Activated naive CD8-positive, alpha-beta T cell treated with anti-CD3 and anti-CD28 coated beads for 36 hours (primary cell): ENCODE results near the gene HSPBAP1. TPM values are rescaled to one million over a fixed set of nuclear protein-coding genes. Genes with fewer than 3 reads are reported as not detected.

Experiments
- DNase-seq: peaks from one replicate; pipeline ENCODE4 v3.0.0; 2021
- H3K27ac Mint-ChIP-seq: one replicate; pipeline ENCODE4 v1.8.0; 2022; ENCODE audit warnings: mild to moderate bottlenecking, moderate library complexity, mixed read lengths
- H3K27me3 Mint-ChIP-seq: one replicate; pipeline ENCODE4 v1.8.0; 2022; ENCODE audit warnings: mild to moderate bottlenecking, mixed read lengths
- H3K36me3 Mint-ChIP-seq: one replicate; pipeline ENCODE4 v1.8.0; 2021; ENCODE audit warnings: mild to moderate bottlenecking, mixed read lengths
- H3K4me1 Mint-ChIP-seq: one replicate; pipeline ENCODE4 v1.8.0; 2021; ENCODE audit warnings: mixed read lengths
- H3K4me3 Mint-ChIP-seq: one replicate; pipeline ENCODE4 v1.8.0; 2022; ENCODE audit warnings: mild to moderate bottlenecking, moderate library complexity, mixed read lengths
- H3K9me3 Mint-ChIP-seq: one replicate; pipeline ENCODE4 v1.8.0; 2022; ENCODE audit warnings: mixed read lengths
- total RNA-seq, 2 experiments: library from RNA; stranded (reverse); gene quantifications; one replicate each; pipeline ENCODE4 v1.2.3, GENCODE V29; 2021

The HSPBAP1 gene
- total RNA-seq, 2 experiments from 2014 or later: 5.9 to 6.0 TPM

DNA sequence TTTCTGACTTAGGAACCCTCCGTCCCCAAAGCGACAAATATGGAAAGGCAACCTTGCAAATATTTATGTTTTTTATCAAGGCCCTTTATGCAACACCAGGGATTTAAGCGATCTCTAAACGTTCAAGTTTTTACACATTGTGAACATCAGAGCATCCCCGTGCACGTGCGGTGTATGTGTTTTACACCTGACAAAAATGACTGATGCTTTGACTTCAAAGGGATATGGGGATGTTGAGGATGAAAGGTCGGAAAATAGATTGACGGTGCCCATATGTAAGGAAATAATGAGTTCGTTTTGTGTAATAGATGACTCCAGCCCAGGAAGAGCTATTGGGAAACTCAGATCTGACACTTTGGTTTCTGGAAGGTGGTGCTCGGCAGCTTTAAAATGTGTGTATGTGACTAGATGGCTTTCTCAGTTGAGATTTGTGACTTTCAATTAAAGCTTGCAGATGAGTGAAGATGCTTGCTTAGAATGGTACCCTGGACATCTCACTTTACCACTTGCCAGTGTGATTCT lies 2.1 kb upstream of the HSPBAP1 start:
- no peak overlapping the region for H3K27ac Mint-ChIP-seq
- H3K4me3 Mint-ChIP-seq: peak overlapping the region; percentile 63
- no peaks in the 10 kb centered on the region for H3K9me3 Mint-ChIP-seq
- peaks cover 29% of the 10 kb centered on the region for H3K4me1 Mint-ChIP-seq
- no peaks in the 10 kb centered on the region for H3K27me3 Mint-ChIP-seq
- DNase-seq: no peak
- no peaks in the 10 kb centered on the region for H3K36me3 Mint-ChIP-seq

DNA sequence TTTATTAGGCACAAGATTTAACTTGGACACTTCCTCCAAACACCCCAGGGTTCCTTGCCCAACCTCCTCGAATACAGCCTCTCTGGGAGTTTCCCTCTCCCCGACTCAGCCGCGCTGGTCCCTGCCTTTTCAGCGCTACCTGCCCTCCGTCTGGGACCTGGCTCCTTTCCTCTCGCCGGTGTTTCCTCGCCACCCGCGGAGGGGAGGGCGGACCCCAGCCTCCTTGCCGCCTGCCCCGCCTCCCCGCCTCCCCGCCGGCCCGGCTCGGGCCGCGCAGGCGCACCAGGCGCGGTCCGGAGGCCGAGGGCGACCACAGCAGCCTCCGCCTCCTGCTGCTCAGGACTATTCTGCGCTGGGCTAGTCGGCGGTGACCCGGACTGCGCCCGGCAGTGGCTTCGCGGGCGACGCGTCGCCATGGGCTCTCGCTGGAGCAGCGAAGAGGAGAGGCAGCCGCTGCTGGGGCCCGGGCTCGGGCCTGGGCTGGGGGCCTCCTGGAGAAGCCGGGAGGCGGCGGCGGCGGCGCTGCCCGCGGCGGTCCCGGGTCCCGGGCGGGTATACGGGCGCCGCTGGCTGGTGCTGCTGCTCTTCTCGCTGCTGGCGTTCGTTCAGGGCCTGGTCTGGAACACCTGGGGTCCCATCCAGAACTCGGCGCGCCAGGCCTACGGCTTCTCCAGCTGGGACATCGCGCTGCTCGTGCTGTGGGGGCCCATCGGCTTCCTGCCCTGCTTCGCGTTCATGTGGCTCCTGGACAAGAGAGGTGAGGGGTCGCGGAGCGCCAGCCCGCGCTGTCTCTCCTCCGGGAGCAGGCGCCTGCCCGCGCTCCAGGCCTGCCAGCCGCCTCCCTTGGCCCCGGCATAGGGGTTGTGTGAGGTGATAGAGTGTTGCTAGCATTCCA lies 1.4 kb upstream of the HSPBAP1 start, which contains the start of gene SLC49A4:
Gene SLC49A4, plus strand, starts transcription at position 291 of the 895 bp plus-strand sequence. Its CDS starts 124 bp downstream, at position 415.
- Mint-ChIP-seq H3K27me3 (no peaks in the 10 kb centered on the region), H3K27ac (peak within 1 kb of the TSS; percentile 84), H3K4me1 (peaks cover 29% of the 10 kb centered on the region), H3K9me3 (no peaks in the 10 kb centered on the region), H3K4me3 (peak within 1 kb of the TSS; percentile 87), H3K36me3 (no peaks in the 10 kb centered on the region)
- DNase-seq: peak; percentile 79

GRCh38 chr3:122794483-122794778 lies 800 bp upstream of the HSPBAP1 start:
- no peaks in the 10 kb centered on the region for H3K9me3 Mint-ChIP-seq
- H3K27me3 Mint-ChIP-seq: no peaks in the 10 kb centered on the region
- H3K4me1 Mint-ChIP-seq: peaks cover 29% of the 10 kb centered on the region
- no peak for DNase-seq
- H3K27ac Mint-ChIP-seq: peak overlapping the region; percentile 84
- H3K36me3 Mint-ChIP-seq: no peaks in the 10 kb centered on the region
- H3K4me3 Mint-ChIP-seq: peak overlapping the region; percentile 87

GRCh38 chr3:122789585-122790273 lies 3.9 kb downstream of the HSPBAP1 start:
- H3K27ac Mint-ChIP-seq: no peak overlapping the region
- no peaks in the 10 kb centered on the region for H3K36me3 Mint-ChIP-seq
- H3K27me3 Mint-ChIP-seq: no peaks in the 10 kb centered on the region
- H3K9me3 Mint-ChIP-seq: no peaks in the 10 kb centered on the region
- H3K4me1 Mint-ChIP-seq: peaks cover 31% of the 10 kb centered on the region
- H3K4me3 Mint-ChIP-seq: no peak overlapping the region
- no peak for DNase-seq

DNA sequence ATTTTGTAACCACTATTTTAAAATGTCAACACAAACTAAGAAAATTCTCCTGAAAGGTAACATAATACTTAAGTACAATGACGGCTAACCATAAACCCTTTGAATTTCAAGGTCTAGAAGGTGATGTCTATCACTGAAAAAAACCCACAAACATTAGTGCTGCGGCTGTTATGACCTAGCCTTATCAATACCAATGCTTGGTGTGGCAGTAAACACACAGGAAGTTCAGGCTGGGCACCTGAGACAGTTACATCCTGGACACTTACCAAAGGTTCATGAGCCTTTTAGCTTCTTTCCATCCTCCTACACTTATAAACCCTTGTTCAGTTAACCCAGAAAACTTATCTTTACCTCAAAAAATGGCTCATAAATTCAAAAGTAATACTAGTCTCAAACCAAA lies 5.8 kb downstream of the HSPBAP1 start:
- H3K27ac Mint-ChIP-seq: no peak overlapping the region
- peaks cover 20% of the 10 kb centered on the region for H3K4me1 Mint-ChIP-seq
- H3K36me3 Mint-ChIP-seq: no peaks in the 10 kb centered on the region
- no peak for DNase-seq
- no peak overlapping the region for H3K4me3 Mint-ChIP-seq
- H3K27me3 Mint-ChIP-seq: no peaks in the 10 kb centered on the region
- no peaks in the 10 kb centered on the region for H3K9me3 Mint-ChIP-seq

GRCh38 chr3:122786066-122786465 lies 7.6 kb downstream of the HSPBAP1 start:
- peaks cover 18% of the 10 kb centered on the region for H3K4me1 Mint-ChIP-seq
- DNase-seq: no peak
- H3K4me3 Mint-ChIP-seq: no peak overlapping the region
- peaks cover 6% of the 10 kb centered on the region for H3K36me3 Mint-ChIP-seq
- no peak overlapping the region for H3K27ac Mint-ChIP-seq
- H3K9me3 Mint-ChIP-seq: no peaks in the 10 kb centered on the region
- no peaks in the 10 kb centered on the region for H3K27me3 Mint-ChIP-seq

GRCh38 chr3:122785231-122785630 lies 8.4 kb downstream of the HSPBAP1 start:
- Mint-ChIP-seq H3K4me1 (peaks cover 18% of the 10 kb centered on the region), H3K27me3 (no peaks in the 10 kb centered on the region), H3K9me3 (no peaks in the 10 kb centered on the region), H3K4me3 (no peak overlapping the region), H3K27ac (no peak overlapping the region), H3K36me3 (peaks cover 6% of the 10 kb centered on the region)
- no peak for DNase-seq

GRCh38 chr3:122784436-122784835 lies 9.2 kb downstream of the HSPBAP1 start:
- Mint-ChIP-seq H3K27me3 (no peaks in the 10 kb centered on the region), H3K36me3 (peaks cover 6% of the 10 kb centered on the region), H3K4me1 (peaks cover 18% of the 10 kb centered on the region), H3K4me3 (no peak overlapping the region), H3K27ac (no peak overlapping the region), H3K9me3 (no peaks in the 10 kb centered on the region)
- DNase-seq: no peak

- H3K4me3 Mint-ChIP-seq: no peak overlapping the region
- H3K27ac Mint-ChIP-seq: no peak overlapping the region
- H3K4me1 Mint-ChIP-seq: peaks cover 10% of the 10 kb centered on the region
- H3K9me3 Mint-ChIP-seq: no peaks in the 10 kb centered on the region
- H3K27me3 Mint-ChIP-seq: no peaks in the 10 kb centered on the region
- peaks cover 6% of the 10 kb centered on the region for H3K36me3 Mint-ChIP-seq
- no peak for DNase-seq
Observed at GRCh38 chr3:122782804-122783203, 10.8 kb downstream of the HSPBAP1 start.

- Mint-ChIP-seq H3K9me3 (no peaks in the 10 kb centered on the region), H3K36me3 (peaks cover 6% of the 10 kb centered on the region), H3K27me3 (no peaks in the 10 kb centered on the region), H3K4me1 (no peaks in the 10 kb centered on the region), H3K4me3 (no peak overlapping the region), H3K27ac (no peak overlapping the region)
- no peak for DNase-seq
Observed at GRCh38 chr3:122777563-122777962, 16.1 kb downstream of the HSPBAP1 start.

DNA sequence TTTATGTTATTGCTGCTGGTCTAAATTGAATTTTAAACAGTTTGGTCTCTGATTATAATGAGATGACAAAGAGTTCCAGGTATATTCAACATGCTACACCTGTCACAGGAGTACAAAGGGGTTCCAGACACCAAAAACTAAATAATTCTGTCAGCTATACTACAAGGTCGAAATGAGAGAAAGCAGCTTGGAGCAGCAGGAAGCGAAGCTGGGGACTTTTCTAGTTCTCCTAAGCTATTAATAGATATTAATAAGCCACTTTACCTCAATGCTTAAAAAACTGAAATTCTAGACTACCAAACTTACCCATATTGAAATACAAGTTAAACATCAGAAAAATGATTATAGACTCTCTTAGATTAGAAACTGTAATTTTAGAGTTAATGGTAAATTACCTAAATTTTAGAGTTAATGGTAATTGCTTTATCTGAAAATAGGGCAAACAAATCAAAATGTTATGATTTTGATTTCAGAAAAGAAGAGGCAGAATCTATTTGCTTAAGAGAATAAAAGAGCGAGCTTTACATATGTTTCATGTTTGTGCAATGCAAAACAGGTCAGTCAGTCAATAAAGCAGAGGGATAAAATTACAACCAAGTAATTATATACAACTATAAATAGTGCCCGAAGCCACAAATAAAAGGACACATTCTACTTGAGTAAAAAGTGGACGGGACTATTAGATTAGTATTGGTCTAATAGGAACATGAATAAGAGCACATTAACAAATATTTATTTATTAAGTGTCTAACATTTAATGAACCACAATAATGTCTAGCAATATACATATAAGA lies 16.8 kb downstream of the HSPBAP1 start:
- Mint-ChIP-seq H3K4me1 (no peaks in the 10 kb centered on the region), H3K27ac (no peak overlapping the region), H3K4me3 (no peak overlapping the region), H3K27me3 (no peaks in the 10 kb centered on the region), H3K9me3 (no peaks in the 10 kb centered on the region), H3K36me3 (peaks cover 6% of the 10 kb centered on the region)
- no peak for DNase-seq

DNA sequence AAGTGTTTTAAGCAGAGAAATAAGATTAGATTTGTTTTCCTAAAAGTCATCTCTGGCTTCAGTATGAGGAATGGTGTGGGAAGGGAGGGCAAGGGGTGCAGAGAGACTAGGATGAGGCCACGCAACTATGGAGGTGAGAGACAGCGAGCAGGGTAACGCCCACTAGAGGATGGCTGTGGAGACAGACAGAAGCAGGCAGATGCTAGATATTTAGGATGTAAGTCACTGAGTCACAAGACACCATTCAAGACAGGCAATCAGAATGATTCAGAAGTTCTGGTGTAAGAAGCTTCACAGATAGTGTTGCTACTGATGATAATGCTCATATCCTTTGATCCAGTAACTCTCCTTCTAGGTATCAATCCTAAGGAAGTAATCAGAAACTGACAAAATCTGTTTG lies 19.1 kb downstream of the HSPBAP1 start:
- no peak overlapping the region for H3K27ac Mint-ChIP-seq
- no peak overlapping the region for H3K4me3 Mint-ChIP-seq
- H3K36me3 Mint-ChIP-seq: no peaks in the 10 kb centered on the region
- H3K4me1 Mint-ChIP-seq: no peaks in the 10 kb centered on the region
- DNase-seq: no peak
- H3K9me3 Mint-ChIP-seq: no peaks in the 10 kb centered on the region
- no peaks in the 10 kb centered on the region for H3K27me3 Mint-ChIP-seq

DNA sequence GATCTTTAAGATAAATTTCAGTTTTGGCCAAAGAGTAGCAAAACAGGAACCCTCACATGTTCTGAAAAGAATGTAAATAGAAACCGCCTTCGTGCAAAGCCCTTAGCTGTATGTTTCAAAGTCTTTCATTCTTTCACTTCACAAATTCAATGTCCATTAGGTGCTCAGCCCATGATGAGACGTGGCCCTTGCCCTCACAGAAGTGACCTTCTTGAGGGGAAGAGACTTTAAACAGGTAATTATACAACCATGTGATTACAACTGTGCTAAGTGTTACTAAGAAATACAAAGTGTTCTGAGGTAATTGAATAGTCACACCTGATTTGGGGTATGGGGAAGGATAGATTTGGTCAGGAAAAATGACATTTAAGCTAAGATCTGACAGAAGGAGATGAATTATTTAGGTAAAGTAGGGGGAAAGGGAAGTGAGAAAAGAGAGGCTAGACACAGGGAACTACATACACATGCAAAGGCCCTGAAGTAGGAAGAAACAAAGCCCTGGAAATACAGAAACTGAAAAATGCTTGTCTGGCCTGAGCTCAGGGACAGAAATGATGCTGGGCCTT lies 19.6 kb downstream of the HSPBAP1 start:
- Mint-ChIP-seq H3K36me3 (peaks cover 1% of the 10 kb centered on the region), H3K27ac (no peak overlapping the region), H3K4me1 (no peaks in the 10 kb centered on the region), H3K27me3 (no peaks in the 10 kb centered on the region), H3K4me3 (no peak overlapping the region), H3K9me3 (no peaks in the 10 kb centered on the region)
- DNase-seq: no peak

DNA sequence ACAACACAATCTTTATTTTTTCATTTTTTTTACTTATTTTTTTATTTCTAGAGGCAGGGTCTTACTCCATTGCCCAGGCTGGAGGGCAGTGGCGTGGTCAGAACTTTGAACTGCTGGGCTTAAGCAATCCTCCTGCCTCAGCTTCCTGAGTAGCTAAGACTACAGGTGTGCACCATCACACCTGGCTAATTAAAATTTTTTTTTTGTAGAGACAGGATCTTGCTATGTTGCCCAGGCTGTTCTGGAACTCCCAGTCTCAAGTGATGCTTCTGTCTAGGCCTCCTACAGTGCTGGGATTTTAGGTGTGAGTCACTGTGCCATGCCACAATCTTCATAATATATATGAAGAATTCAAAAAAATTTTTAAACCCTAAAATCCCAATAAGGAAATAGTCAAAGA lies 20.8 kb downstream of the HSPBAP1 start:
- Mint-ChIP-seq H3K27ac (no peak overlapping the region), H3K36me3 (peaks cover 1% of the 10 kb centered on the region), H3K27me3 (no peaks in the 10 kb centered on the region), H3K4me3 (no peak overlapping the region), H3K9me3 (no peaks in the 10 kb centered on the region), H3K4me1 (no peaks in the 10 kb centered on the region)
- no peak for DNase-seq
